HG03108 (cell line): Measurements from ENCODE around the gene GSK3A.
"Not testable (repeated sequence)": the region's sequence is repeated elsewhere in the genome, so short reads cannot be mapped to it uniquely, and the experiment has no call there.

Experiments used
- ATAC-seq: cut with Tn5 transposase; IDR thresholded peaks from one replicate; pipeline ENCODE4 v1.9.1; 2021; ENCODE audit warnings: moderate library complexity; ENCODE audit not compliant: unreplicated experiment

Gene GSK3A

DNA sequence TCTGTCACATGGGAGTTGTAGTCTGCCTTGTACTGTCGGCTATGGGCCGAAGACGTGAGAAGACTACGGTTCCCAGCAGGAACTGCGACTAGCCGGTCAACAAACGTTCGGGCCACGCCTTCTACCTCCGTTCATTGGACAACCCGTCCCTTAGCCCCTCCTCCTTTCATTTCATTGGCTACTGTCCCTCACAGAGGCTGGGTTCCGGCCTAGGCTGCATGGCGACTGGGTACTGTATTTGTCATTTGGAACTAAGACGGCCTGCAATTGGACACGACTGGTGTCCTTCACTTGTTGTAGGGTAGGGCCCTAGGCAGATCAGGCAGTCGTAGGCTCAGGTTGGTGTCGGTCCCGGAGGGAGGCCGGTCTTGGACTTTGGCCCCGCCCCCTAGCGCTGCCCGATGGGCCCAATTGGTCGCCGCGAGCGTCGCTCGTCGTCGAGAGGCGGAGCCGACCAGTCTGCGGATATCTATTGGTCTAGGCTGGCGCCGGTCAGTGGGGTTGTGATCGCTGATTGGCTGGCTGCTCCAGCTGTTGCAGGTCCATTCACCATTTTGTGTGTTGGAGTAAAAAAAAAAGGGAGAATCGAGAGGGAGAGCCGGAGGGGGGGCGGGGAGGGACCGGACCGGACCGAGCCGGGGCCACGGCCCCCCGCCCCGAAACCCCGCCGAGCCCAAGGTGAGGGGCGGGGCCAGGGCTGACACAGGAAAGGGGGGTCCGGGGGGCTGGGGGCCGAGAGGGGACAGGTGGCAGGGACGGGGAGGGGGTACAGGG lies 26.5 kb upstream of the GSK3A start, which contains the start of gene CIC:
TSS of gene CIC (plus strand) at position 549 of the 774 bp plus-strand sequence. CDS start 2,532 bp downstream, outside the sequence.
- ATAC-seq, result peak; percentile 73

DNA sequence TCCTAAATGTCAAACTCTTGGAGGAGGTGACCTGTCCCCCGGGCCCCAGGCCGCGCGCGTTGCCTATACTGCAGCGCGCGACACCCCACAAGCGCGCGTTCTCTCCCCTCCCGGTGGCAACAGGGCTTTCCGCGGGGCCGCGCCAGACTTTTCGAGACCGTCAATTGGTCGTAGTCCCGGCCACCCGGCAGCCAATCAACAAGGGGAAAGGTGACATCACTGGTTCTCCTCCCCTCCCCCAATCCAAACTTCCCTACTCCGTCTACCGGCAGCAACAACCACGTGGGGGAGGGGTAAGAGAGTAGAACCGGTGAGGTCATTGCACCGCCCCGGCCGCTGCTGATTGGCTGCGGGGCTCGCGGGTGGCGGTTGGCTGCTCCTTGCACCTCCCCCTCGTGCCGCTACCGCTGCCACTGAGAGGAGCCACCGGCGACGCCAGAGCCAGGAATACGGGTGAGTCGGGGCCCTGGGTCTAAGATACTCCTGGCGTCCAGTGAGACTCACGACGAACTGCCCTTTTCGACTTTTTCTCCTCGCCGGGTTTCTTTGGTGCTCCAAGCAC lies 25.8 kb upstream of the GSK3A start:
- ATAC-seq, result peak; percentile 46

DNA sequence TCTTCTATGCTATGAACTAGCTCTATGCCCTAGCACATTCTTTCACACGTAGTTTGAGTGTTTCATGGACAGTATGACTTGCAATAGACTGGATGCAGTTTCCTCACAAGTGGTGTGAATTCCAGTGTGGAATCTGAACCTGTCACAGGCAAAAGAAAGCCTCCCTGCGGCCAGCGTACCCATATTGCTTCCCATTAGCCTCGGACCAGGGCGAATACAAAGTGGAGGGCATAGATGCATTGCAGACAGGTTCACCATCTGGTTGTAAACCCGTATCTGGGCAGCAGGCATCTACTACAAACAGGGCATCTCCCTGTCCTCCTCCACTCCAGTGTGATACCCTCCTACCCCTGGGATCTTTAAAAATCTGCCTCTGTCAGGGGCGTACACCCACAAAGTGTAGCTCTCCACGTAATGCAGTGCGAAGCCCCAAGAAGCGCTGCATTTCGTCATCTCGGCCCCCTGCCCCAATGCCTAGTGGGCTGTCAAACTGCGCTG lies 25.3 kb upstream of the GSK3A start:
- ATAC-seq, result no peak

DNA sequence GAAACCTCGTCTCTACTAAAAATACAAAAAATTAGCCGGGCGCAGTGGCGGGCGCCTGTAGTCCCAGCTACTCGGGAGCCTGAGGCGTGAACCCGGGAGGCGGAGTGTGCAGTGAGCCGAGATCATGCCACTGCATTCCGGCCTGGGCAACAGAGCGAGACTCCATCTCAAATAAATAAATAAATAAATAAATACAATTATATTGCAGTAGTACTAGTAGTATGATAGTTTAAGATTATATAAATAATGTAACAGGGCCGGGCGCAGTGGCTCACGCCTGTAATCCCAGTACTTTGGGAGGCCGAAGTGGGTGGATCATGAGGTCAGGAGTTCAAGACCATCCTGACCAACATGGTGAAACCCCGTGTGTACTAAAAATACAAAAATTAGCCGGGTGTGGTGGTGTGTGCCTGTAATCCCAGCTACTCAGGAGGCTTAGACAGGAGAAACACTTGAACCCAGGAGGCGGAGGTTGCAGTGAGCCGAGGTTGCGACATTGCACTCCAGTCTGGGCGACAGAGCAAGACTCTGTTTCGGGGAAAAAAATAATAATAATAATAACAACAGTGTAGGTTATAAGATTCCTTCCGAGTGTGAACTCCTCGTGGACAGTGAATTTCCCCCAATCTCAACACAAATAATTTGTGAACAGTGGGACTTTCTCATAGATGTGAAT lies 24.7 kb upstream of the GSK3A start:
- ATAC-seq, result not testable (repeated sequence)

DNA sequence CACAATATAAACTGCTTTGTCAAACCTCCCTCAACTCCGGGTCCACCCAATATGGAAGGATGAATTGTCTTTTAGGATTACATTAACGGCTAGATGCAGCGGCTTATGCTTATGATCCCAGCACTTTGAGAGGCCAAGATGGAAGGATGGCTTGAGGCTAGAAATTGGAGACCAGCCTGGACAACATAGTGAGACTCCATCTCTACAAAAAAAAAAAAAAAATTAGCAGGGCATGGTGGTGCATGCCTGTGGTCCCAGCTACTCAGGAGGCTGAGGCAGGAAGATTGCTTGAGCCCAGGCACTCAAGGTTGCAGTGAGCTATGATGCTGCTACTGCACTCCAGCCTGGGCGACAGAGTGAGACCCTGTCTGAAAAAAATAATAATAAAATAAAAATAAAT lies 23.7 kb upstream of the GSK3A start:
- not testable (repeated sequence) for ATAC-seq

DNA sequence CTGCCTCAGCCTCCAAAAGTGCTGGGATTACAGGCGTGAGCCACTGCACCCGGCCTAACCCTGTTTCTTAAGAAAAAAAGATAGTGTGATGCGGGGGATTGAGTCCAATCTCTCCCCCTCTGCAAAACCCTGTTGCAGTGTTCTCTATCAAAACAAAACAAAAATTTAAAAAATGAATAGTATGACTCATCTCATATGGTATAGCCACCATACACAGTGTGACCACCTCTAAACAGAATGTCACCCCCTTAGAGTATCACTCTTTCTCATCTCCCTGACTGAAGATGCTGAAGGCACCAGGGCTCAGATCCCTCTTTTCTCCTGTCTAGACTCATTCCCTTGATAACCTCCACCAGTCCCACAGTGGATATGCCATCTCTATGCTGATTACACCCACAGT lies 19.4 kb upstream of the GSK3A start:
- ATAC-seq, result no peak

DNA sequence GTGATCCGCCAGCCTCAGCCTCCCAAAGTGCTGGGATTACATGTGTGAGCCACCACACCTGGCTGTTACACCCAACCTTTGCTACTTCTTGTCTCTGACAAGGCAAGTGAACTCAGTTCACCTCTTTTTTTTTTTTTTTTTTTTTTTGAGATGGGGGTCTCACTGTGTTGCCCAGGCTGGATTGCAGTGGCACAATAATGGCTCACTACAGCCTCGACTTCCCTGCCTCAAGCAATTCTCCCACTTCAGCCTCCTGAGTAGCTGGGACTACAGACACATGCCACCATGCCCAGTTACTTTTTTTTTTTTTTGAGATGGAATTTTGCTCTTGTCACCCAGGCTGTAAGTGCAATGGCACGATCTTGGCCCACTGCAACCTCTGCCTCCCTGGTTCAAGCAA lies 15.4 kb upstream of the GSK3A start:
- not testable (repeated sequence) for ATAC-seq

DNA sequence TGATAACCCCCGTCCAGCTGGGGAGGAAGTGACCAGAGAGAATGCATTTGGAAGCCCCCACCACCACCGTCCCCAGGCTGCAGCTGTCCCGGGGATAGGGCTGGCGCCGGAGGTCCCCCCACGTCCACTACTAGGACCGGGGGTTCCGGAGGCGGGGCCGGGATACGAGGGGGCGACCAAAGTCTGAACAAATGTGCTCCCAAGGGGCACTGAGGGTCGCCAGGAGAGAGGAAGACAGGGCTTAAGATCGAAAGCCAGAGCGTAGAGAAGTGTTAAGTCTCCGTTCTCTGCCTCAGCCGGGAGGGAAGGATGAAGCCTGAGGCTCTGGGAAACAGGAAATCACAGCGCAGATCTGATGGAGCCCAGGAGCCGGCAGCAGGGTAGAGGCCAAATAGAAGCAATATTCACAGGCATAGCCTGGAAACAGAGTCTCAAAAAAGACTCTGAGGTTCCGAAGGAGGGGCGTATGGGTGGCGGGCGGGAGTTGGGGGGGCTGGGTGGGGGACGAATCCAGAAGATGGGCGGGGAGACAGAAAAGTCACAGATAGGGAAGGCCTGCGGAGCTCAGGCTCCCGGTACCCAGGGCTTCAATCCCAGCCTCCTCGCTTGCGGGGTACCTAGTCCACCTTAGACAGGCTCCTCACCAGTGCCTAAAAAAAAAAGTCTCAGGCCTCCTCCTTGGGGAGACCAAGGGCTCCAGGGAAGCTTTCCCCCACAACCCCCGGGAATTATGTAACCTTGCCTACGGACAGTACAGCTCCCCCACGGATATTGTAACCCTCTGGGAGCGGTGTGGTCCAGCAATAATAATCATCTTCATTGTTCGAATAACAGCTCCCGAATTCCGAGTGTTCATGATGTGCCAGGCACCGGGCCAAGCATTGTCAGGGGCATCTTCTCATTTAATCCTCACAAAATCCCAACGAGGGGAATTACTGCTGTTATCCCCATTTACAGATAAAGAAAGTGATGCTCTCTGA lies 13.7 kb upstream of the GSK3A start:
- ATAC-seq, result no peak

DNA sequence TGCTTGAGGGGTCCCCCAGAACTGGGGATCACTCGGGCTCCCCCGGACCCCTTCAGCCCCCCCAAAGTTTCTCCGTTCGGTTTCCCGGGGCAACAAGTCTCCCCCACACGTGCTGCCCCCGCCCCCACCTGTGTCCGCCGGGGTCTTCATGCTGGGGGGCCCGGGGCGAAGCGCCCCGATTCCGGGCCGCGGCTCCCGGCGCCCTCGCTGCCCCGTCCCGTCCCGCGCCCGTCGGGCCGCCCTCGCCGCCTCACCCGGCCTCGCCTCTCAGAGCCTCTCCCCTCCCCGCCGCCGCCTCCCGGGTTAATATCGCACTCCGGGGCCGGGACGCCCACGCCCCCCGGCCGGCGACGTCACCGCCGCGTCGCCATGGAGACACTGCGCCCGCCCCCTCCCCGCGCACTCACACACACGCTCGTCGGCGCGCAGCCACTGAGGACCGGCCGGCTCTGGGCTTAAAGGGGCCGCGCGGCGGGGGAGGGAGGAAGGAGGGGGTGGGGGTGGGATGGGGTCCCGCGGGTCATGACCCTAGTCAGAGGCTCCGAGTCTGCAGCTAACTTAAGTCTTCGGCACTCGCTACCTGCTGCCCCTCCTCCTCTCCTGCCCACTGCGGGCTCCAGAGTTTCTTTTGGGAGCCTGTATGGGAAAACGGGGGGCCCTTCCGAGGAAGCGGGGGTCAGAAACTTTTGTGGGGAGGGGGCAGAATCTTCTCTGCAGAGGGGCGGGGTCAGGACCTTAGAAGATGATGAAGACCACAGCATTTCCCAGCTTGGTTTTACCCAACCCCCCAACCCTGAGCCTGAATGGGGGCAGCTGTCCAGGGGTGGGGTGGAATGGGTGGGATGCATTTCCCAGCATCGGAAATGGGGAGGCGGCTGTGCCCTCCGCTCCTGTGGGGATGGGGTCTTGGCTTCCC lies 12.7 kb upstream of the GSK3A start, which contains the start of gene ERF:
TSS of gene ERF (minus strand) at position 279 of the 916 bp plus-strand sequence. CDS start at position 150, 129 bp downstream.
- ATAC-seq, result peak; percentile 63

DNA sequence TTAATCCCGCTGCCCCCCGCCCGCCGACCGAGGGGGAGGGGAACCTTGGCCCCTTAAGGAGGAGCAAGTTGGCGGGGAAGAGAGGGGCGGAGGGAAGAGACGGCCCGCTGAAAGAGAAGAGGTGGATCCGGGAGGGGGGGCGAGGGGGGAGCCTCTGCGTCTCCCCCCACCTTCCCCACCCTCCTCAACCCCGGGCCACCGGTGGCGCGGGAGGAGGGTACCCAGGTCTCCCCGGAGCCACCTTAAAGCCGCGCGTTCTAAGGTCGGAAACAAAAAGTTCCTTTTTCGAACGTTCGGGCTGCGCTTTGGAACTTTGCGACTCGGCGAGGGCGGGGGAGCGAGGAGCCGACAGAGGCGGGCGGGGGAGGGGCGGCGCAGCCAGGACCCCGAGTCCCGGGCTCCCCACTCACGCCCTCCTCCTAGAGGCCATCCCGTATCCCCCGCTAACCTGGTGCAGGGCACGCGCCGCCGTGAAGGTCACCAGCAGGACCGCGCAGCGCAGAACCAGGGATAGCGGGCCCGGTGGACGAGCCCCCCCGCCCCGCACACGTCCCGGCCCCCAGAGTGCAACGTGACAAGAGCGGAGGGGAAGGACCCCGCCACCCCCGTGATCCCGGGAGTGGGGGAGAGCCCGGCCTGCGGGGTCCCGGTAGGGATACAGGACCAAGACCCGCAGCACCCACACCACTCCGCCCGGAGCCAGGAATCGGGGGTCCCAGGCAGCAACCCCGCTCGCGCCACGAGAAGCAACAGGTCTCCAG lies 11.9 kb upstream of the GSK3A start:
- ATAC-seq, result no peak

DNA sequence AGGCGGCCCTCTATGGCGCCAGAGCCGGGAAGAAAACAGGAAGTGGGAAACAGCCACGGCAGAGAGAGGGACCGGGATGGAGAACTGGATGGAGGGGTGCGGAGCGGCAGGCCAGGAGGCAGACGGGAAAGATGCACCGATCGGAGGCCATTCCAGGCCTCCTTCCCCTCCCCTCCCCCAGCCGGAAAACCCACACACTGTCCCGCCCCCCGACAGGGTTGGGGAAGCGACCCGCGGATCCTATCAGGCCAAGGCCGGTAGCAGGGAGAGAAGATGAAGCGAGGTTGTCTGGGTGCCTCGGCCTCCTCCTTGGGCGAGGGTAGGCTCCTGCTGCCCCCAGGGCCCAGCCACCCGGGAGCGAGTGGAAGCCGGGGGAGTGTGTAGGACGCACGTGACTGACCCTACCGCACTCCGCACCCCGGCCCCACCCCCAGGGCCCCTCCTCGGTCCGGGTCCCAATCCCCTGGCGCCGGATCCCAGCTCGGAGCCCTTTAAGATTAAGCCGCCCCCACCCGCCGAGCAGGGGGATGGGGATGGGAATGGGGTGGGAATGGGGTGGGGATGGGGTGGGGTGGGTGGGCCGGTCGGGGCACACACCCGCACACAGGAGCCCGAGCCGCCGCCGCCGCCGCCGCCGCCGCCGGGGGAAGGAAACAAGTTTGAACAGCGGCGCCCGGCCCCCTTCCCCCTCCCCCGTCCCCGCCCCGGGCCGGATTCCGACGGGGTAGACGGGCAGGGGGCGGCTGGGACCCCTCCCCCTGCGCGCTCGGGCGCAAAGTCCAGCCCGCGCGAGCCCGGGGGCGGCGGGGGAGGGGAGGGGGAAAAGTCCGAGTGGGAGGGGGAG lies 11.1 kb upstream of the GSK3A start:
- ATAC-seq, result no peak

DNA sequence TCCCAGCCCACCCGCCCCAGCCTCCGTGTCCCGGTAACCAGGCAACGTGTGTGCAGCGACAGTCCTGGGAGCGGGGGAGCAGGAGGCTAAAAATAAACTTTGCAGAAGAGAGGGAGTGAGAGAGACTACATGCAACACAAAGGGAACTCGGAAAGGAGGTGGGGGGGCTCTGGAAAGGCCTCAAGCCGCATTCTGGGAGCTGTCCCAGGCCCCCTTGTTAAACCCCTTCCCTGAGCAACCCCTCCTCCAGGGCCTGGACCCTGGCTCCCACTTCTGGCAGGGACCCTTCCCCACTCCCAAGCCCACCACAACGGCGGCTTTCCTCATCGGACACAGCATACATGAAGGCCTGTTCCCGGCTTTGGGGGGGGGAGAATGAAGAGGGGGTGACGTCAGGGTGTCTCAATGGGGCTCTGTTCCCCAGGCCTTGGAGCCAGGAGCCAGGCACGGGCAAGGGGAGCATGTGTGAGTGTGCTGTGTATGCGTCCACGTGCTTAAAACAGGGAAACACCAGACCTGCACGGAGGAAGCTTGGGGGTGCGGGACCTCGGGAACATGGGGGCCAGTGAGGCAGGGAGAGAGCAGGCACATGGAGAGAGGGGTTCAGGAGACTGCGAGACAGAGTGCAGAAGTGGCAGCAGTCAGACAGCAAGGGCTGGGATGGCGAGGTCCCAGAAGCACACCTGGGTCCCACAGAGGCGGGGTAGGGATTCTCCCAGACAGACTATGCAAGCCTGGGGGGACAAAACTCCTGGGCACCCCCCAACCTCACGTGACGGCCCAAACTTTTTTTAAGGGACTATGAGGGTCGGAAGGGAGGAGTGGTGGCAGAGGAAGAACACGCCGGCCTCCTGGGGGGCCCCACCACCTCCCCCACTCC lies 10.2 kb upstream of the GSK3A start:
- no peak for ATAC-seq

DNA sequence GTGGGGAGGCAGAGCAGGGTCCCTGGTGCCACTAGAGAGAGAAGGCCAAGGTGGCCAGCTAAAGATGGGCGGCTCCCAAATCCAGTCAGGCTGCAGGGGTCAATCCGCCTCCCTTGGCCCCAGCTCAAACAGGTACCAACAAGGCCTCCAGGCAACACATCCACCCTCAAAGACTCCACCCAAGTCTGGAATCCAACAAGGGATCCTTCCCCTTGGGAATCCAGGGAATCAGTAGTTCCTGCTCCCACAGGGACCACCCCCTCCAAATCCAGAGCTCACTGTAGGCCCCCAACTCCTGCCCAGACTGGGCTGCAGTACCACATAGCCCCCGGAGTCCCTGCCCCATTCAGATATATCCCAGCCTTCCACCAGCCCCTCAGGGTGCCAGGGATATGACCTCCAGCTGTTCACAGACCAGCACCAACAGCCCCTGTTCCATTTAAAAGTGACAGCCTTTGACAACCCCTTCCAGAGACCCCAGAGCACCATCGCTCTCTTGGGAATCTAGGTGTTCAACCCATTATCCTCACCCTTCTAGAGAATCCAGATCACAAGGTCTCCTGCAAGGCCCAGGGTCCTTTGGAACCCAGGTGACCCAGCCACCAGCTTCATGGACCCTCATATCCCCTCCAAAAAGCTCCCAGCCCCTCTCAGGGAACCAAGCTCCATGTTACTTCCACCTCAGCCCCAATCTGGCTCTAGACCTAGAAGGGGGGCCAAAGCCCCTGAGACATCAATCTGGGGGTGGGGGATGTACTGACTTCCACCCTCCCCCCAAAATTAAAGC lies 9.4 kb upstream of the GSK3A start:
- ATAC-seq, result no peak

DNA sequence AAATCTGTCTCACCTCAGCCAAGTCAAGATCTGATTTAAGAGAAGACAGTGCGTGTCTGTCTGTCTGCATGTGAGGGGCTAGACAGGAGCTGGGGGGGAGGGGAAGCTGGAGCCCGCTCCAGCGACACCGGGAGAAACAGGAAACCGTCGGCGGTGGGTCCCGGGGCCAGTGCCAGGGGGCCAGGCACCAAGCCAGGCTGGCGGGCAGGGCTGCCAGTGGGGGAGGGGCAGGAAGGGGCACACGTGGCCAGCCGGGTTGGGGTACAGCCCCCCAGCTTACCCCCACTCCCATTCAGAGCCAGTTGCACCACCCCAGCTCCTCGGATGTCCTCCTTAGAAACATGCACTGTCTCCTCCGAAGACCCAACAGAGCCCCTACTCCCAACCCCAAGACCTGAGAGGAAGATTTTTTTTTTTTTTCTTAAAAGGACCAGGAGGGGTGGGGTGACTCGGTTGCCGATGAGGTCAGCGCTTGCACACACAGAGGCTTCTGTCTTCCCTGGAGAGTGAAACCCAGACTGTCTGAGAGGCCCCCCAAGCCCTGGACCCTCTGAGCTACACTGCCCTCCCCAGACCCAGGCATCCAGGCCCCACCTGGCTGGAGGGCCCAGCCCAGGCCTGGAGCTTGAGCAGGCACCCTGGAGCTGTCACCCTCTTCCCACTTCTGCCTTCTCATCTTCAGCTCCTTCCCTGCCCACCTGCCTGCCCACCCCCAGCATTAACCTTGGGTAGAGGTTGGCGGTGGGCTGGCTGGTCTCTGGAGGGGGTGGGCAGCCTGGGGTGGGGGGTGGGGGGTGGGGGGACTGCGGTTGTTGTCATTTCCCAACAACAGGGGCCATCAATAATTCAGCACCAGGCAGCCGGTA lies 8.5 kb upstream of the GSK3A start:
- ATAC-seq, result no peak

DNA sequence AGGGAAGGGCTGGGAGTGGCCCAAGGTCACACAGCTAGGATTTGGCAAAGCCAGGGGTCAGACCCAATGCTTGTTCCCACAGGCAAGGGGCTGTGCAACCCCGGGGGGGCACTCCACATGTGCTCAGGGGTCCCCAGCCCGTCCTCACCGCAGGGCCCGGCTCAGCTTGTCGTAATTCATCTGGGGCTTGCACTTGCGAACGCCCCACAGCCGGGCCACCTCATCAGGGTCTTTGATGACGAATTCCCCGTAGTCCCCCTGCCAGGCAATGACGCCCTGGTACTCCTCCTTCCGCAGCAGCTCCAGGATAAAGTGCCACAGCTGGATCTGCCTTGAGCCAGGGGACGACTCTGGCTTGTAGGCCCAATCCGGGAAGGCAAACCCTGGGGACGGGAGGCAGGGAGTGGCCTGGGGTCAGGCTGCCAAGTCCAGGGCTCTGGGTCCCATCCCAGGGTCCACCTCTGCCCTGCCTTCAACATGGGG lies 7.8 kb upstream of the GSK3A start:
- ATAC-seq, result no peak
